HG02970 (cell line): ENCODE data around the gene ELOVL3.
"Not testable (repeated sequence)": the region's sequence is repeated elsewhere in the genome, so short reads cannot be mapped to it uniquely, and the experiment has no call there.

ENCODE experiments used
- ATAC-seq: cut with Tn5 transposase; IDR thresholded peaks from one replicate; pipeline ENCODE4 v1.9.1; 2021; ENCODE audit warnings: mild to moderate bottlenecking, moderate library complexity, moderate number of reproducible peaks; ENCODE audit not compliant: unreplicated experiment, low FRiP score

ELOVL3 gene

GRCh38 chr10:102246261-102246660, 20.2 kb downstream of the ELOVL3 start:
- ATAC-seq: no peak

DNA sequence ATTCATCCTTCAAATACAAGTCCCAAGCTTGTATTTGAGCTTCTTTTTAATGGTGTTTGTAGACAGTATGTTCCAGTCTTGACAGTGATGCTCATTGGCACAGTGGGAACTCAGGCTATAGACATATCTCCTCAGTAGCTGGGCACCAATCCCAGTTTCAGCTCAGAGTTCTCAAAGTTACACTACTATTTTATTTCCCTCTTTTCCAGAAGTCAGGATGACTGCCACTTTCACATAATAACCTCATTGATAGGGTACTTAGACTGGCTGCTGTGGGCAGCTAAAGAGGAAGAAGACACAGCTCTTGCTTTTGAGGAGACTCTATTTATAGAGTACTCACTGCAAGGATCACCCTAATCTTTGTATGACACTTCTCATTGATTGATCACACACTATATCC, 21.6 kb downstream of the ELOVL3 start:
- ATAC-seq: no peak

- ATAC-seq: not testable (repeated sequence)
Measured at GRCh38 chr10:102252508-102252907, 26.4 kb downstream of the ELOVL3 start.

- no peak for ATAC-seq
Measured at GRCh38 chr10:102254426-102254825, 28.3 kb downstream of the ELOVL3 start.

- no peak for ATAC-seq
Measured at GRCh38 chr10:102255404-102255803, 29.3 kb downstream of the ELOVL3 start.

GRCh38 chr10:102261196-102261595, 35.1 kb downstream of the ELOVL3 start:
- no peak for ATAC-seq

GRCh38 chr10:102261842-102262241, 35.7 kb downstream of the ELOVL3 start:
- no peak for ATAC-seq

GRCh38 chr10:102262744-102263370, 36.8 kb downstream of the ELOVL3 start:
- no peak for ATAC-seq

- ATAC-seq: no peak
Measured at GRCh38 chr10:102264371-102264770, 38.3 kb downstream of the ELOVL3 start.

GRCh38 chr10:102266670-102267069, 40.6 kb downstream of the ELOVL3 start:
- no peak for ATAC-seq

DNA sequence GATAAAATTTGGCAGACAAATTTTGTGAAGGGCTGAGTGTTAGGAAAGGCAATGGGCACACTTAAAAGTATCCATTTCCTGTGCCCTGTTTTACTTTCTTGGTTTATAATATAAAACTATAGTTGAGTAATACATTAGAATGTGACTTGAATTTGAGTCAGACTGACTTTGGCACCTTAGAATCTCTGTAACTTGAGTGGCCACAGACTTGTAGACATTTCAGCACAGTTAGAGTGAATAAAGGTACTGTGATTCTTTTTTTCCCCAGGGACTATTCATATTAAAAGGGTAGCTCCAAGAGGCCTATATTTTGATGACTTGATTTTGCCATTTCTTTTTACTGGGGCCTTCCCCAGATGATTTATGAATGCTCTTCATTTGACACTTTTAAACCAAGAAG, 41.6 kb downstream of the ELOVL3 start:
- ATAC-seq: no peak

DNA sequence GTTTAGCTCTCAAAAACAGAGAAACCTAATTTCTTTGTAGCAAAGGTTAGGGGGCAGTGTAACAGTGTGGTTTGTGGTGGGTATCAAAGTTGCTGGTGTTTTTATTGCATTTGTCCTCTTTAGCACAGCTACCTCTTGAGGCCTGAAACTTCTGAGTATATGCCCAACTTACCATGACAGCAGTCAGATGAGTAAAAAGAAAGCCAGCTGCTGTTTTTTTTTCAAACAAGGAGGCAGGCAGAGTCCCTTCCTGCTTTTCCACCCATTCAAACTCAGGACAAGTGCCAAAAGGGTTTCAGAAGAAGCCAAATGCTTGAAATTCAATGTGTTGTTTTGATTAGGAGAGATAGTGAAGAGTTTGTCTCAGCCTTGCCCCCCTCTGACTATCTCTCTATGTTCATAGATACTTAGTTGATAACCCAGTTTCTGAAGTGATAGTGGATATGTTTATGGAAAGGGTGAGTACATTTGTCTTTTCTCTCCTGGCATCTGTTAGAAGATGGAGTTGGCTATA, 42.3 kb downstream of the ELOVL3 start:
- no peak for ATAC-seq

GRCh38 chr10:102269017-102269416, 42.9 kb downstream of the ELOVL3 start:
- ATAC-seq: no peak

GRCh38 chr10:102274062-102274461, 48.0 kb downstream of the ELOVL3 start:
- no peak for ATAC-seq

- no peak for ATAC-seq
Measured at GRCh38 chr10:102275343-102275742, 49.2 kb downstream of the ELOVL3 start.

DNA sequence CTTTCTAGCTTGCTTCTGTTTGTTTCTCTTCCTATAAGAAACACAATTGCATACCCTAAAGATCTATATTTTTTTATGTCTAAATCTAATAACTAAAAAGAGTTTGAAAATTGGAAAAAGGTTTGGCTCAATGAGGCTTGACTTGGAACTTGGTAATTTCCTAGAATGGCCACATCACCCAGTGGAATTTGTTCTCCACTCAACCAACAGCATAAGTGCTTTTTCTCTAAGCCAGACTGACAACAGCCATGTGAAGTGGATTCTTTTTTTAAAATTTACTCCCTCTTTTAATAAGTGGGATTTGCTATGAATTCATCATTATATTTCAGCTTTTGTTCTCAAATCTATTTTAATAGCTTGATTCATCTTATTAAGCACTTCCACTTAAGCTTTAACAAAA, 53.0 kb downstream of the ELOVL3 start:
- no peak for ATAC-seq
